Measurements from ENCODE around the gene OLFML2B.
"Not testable (repeated sequence)": the region's sequence is repeated elsewhere in the genome, so short reads cannot be mapped to it uniquely, and the experiment has no call there.

OLFML2B gene

DNA sequence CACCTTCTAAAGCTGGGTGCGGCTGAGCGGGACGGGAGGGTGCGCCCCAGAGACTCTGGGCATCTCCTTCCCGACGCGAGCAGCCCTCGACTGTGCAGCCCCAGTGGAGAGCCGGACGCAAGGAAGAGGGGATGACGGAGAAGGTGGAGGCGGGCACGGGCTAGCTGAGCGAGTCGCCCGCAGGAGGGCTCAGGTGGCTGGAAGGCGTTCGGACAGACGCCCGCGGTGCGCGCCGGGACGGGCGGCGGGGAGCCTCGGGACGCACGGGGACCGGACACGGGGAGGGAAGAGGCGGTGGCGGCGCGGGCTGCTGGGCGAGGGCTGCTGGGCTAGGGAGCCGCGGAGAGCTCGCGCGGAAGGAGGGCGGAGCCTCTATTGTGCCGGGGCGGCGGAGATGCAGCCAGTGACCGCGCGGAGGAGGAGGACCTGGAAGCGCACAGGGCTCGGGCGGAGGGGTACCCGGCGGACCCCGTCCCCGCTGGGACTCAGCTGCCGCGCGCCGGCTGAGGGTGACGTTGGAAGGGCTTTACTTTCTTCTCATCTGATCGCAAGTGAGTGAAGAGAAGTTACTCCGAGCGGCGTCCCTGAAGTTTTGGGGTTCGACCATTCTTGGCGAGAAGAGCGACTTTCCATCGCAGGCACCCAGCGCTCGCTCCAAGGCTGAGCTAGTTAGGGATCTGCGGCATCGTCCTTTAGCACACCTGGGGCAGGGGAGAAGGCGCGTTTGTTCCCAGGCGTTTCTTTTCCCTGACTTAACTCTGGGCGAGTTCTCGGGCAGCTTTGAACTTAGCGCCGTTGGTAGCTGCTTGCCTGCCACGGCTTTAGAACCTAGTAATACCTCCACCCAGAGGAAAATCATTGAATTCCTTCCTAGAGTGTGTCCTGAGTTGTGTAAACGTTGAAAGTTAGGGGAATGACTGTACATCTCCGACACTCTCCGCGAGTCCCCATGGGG is at the start of gene OLFML2B:
Gene OLFML2B (minus strand): TSS at position 323 of the 955 bp plus-strand sequence. CDS start 439 bp downstream, outside the sequence.
- DNase-seq, result no peak

DNA sequence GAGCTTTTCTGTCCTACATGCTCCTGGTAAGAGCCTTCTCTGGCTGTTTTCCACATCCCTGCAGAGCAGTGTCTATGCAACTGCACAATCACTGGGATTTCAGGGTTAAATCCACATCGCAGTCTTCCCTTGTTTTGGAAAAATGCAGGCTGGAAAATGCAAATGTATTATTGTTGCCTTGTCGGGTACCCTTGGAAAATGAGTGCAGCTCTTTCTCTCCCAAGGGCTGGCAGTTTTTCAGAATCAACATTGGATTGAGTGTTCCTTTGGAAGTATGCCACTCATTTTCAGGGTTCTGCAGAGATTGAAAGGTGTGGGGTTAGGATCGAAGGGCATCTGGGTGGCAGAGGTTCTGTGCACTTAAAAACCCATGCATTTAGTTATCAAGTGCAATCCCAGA is 49.1 kb upstream of the OLFML2B start:
- no peak for DNase-seq

DNA sequence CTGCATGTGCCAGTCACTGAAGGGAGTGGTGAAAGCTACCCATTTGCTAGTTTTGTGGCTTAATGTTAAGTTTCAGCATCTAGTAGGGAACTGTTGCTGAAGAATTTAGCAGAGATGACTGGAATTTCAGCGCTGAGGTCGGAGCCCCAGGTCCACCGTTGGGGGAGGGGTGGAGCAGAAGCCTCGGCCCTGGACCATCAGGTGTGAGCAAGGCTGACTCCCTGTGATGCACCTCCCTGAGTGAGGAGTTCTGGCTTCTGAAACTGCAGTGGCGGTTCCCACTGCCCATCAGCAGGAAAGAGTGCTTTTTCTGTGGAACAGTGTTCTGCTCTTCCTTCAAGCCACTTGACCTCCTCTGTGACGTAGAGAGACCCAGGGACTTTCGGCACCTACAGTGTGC is 47.2 kb upstream of the OLFML2B start:
- no peak for DNase-seq

- no peak for DNase-seq
Measured at GRCh38 chr1:162070094-162070748, 46.6 kb upstream of the OLFML2B start.

- peak; percentile 28 for DNase-seq
Measured at GRCh38 chr1:162069334-162070093, 45.8 kb upstream of the OLFML2B start, which contains the start of gene NOS1AP. Gene NOS1AP, plus strand, starts transcription at chr1:162069691. Its CDS starts 487 bp downstream, at chr1:162070178.

DNA sequence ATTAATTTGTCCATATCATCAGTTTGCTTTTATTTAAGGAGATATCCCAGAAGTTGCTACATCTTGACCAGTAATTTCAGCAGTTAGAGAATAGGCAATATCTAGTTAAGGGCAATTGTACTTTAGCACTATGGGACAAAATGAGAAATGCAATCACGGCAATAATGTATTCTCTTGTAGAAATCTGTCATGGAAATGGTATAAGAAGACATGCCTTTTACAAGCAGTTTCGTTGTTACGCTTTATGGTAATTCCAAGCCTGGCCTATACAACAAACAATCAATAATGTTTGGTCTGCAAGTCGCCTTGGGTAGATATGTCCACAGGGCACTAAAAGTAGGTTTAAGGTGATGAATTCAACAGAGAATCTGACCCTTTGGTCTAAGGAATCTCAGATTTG is 44.6 kb upstream of the OLFML2B start:
- no peak for DNase-seq

GRCh38 chr1:162067466-162067865 is 43.8 kb upstream of the OLFML2B start:
- no peak for DNase-seq

DNA sequence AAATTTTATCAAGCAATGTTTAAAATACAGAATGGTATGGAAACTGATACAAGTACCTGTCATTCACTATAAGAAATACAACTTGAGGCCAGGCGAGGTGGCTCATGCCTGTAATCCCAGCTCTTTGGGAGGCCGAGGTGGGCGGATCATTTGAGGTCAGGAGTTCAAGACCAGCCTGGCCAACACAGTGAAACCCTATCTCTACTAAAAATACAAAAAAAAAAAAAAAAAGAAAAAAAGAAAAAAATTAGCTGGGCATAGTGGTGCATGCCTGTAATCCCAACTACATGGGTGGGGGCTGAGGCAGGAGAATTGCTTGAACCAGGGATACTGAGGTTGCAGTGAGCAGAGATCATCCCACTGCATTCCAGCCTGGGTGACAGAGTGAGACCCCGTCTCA is 43.2 kb upstream of the OLFML2B start:
- not testable (repeated sequence) for DNase-seq

GRCh38 chr1:162065016-162065415 is 41.3 kb upstream of the OLFML2B start:
- no peak for DNase-seq

DNA sequence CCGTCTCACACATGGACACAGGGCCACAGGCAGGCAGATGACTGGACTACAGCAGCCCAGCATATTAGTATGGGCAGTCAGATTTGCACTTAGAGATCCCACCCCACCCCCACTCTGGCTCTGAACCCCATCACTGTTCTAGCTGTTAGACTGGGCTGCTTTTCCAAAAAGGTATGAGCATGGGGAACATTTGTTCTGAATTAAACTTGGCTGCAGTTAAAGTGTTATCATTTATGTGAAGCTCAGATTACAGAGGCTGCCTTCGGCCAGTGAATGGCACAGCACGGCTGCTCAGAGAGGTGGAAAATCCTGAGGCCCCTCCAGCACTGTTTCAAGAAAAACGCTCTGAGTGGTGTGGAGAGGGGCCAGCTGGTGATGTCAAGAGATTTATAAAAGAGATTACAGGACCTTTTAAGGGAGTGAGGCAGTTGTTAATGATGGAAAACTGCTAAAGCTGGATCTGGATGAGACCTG is 38.9 kb upstream of the OLFML2B start:
- DNase-seq, result peak; percentile 78

DNA sequence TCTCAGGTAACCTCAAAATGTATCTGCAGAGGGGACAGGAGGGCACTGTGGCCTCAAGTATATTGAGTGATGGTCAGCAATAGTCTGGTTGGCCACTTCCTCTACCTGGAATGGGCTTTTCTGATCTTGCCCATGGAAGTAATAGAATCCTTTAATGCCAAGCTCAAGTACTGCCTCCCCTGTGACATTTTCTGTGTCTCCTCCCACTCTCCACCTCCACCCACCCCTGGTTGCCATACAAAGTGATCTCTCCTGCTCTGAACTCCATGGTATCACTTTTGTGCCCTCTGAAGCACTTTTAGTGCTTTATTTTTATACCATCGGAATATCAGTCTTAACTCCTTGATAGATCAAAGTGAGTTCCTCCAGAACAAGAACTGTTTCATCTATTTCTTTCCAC is 36.6 kb upstream of the OLFML2B start:
- no peak for DNase-seq

DNA sequence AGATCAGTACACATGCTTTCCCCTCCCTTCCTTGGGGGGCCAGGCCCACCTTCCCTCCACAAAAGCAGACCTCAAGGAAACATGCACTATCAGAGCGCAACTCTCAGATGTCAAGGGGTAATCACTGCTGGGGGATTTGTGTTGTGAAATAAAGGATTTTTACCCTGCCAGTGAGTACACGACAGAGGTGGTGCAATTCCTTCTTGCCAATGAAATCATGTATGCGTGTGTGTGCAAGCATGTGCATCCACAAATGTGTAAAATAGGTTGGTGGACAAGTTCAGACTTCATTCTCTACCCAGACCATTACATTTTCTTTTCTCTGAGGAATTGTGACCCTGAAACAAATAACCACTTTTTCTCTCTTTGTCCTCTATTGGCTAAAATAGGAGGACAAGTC is 36.1 kb upstream of the OLFML2B start:
- no peak for DNase-seq

GRCh38 chr1:162056579-162056978 is 32.9 kb upstream of the OLFML2B start:
- no peak for DNase-seq

DNA sequence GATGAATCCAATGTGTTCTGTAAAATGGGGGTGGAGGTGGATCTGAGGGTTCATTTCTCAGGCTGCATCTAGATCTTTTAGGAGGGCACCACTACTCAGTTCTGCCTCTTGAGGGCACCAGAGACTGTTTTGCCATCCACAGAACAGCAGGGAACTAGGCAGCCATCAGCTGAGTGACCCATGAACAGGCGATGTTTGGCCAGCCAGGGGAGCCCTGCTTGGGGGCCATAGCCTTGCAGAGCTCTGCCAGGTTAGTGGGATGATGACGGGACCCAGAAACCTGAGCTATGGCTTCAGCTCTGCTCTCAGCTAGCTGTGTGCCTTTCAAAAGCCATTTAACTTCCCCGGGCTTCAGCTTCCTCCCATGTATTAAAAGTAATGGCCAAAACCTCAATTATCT is 32.4 kb upstream of the OLFML2B start:
- DNase-seq, result peak; percentile 10

DNA sequence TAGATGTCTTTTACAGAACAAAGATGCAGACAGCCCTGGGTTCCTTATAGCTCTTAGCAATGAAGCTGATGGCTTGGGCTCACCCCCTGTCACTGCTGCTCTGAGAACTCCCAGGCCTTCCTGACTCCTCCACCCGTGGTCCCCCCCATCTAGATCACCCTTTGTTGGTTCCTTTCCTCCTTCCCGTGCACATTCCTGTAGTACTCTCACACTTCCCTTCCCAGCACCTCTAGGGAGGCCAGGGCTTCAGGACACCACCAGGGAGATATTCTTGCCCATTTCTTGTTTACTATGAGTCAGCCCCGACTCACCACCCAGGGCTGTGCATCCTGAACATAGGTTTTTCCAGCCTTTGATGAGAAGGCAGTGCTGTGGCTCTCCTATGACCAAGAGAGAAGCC is 31.4 kb upstream of the OLFML2B start:
- DNase-seq, result no peak

GRCh38 chr1:162053949-162054348 is 30.3 kb upstream of the OLFML2B start:
- not testable (repeated sequence) for DNase-seq

DNA sequence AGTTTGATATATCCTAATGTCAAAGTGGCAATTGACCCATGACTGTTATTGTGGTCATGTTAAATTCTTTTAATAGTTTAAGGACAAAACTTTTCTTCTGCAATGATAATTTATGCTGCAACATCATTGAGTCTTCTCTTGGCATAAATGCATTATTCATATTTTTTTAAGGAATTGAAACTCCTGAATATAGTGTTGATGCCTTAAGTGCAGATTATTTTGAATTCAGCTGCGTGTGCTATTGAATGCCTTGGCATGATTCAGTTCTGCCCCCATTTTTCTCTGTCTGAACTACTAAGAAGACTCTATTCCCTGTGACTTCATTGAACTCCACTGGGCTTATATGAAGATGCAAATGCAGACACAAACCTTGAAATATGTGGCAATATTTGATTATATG is 23.3 kb upstream of the OLFML2B start:
- DNase-seq, result no peak

GRCh38 chr1:162042361-162042760 is 18.7 kb upstream of the OLFML2B start:
- DNase-seq, result no peak

DNA sequence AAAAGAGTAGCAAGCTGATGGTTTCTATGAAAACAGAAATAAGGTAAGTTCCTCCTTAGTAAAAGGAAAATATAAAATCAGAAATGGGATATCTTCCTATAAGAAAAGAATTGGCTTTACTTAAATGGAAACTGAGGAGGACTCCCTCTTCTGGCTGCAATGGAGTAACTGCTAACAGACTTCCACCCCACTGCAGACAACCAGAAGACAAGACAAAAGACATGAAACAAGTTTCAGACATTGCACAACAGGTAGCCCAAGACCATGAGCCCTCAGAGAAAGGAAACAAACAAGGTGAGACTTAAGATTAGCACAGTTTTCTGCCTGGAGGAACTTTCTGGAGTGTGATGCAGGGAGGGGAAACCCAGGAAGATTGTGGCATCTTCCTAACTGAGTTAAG is 17.0 kb upstream of the OLFML2B start:
- no peak for DNase-seq

DNA sequence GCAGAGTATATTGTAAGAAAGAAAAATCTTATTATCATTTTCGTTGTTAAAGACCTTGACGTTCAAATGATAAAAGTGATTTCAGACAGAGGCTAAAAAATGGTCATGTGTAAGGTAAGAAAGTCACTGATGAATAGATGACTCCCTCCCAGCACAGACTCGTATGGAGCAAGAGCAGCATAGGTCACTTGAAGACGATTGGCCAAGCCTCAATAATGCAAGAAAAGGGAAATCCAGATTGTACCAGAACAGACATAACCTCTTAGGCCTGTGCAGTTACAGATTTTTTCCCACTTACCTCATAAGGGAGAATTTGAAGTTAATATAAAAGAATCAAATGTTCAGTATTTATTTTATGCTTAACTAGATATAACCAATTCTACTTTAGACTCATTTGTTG is 16.3 kb upstream of the OLFML2B start:
- DNase-seq, result no peak

- no peak for DNase-seq
Measured at GRCh38 chr1:162038624-162039023, 15.0 kb upstream of the OLFML2B start.

- no peak for DNase-seq
Measured at GRCh38 chr1:162036163-162036562, 12.5 kb upstream of the OLFML2B start.

GRCh38 chr1:162035241-162035640 is 11.6 kb upstream of the OLFML2B start:
- no peak for DNase-seq

Measured in DMS79 (cell line).